HG03095 (cell line): ENCODE results near the gene CD109.
"Not testable (repeated sequence)": the region's sequence is repeated elsewhere in the genome, so short reads cannot be mapped to it uniquely, and the experiment has no call there.

Source experiments
- ATAC-seq: cut with Tn5 transposase; IDR thresholded peaks from one replicate; pipeline ENCODE4 v1.9.1; 2021; ENCODE audit warnings: moderate library complexity; ENCODE audit not compliant: unreplicated experiment

CD109 gene

DNA sequence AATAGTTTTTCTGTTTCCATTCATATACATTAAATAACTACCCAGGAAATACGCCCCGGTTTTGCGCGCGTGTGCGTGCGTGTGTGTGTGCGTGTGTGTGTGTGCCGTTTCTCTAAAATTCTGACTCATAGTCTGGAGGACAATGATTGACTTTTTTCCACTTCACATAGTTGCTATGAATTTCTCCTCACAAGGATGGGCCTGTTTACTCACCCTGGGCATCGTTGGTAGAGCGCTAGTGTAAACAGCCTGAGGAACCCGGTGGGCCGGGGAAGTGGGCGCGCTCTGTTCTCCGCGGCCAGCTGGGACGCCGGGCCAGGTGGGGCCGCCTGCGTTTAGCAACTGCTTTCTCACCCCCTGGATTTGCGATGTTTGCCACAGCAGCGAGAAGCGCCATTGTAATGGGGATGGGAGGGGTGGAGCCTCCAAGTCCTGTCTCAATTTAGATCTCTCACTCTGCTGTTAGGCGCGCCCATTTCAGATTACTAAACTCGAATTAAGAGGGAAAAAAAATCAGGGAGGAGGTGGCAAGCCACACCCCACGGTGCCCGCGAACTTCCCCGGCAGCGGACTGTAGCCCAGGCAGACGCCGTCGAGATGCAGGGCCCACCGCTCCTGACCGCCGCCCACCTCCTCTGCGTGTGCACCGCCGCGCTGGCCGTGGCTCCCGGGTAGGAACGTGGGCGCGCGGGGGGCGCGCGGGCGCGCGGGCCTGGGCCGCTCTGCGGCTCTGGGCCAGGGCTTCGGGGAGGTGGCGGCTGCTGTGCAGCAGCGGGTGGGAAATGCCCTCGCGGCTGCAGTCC is at the start of gene CD109:
CD109 (plus strand) TSS at position 585 of the 803 bp plus-strand sequence; CDS start at position 598, 13 bp downstream.
- ATAC-seq = peak; percentile 52

DNA sequence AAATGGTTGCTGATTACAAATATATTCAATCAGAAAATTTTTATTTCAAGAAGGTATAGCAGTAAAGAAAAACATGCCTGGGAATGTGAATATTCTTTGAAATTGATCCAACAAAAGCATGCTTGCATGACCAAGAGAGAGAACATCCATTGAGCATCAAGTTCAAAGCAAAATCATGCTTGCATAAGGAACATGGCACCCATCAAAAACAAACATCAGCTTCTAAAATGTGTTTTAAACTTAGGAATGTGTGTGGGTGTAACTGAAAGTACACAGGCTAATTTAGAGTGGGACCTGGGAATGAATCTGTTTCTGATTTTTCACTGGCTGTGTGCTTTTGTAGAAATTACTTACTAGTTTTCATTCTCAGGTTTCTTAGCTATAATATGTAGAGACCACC is 47.8 kb upstream of the CD109 start:
- no peak for ATAC-seq

DNA sequence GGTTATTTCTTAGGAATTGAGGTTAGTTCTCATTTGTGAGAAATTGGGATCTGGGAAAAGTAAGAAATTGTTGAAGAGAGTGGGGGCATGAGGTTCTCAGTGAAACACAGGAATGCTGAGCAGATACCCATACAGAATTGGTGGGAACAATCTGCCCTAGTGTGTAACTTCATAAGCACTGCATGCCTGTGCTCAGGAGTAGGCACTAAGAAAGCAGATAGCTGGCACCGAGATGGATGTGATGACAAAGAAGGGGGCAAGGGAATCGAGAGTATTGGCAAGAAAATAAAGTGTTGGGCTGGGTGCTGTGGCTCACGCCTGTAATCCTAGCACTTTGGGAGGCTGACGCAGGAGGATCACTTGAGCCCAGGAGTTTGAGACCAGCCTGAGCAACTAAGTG is 46.2 kb upstream of the CD109 start:
- ATAC-seq = no peak

DNA sequence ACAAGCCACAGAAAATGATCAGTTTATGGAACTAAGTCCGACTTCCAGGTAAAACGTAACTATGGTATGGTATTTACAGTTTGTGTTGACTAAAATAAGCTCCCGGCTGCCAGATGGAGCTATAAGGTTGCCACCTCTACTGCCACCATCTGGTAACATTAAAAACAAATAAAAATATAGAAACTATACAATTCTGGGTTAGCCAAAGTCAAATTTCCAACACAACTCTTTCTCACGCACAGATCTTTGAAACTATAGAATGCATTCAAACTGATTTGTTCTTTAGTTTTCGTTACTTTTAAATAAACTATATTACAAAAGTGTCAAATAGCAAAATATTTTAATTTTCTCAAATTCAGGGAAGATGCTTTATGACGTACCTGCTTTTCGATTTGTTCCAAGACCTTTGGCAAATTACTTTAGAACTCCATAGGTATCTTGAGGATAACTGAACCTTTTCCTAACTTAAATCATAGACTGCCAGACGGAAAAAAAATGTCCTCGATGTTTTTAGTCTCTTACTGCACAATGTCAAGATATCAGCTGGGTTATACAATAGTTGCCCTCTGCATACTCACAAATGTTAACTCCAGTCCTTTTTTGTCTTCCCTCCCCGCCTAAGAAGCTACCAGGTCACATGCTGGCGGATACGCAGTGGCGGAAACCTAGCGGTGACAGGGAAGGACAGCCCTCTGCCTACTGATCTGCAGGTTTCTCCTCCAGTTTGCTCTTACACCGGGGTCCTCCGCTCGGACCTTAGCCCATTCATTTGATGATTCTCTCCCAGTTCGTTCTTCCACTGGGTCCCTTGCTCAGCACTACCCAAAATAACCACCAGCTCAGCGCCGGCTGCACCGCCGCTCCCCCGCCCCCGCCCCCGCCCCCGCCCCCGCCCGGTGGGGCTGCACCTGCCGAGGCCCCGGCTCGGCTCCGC is 43.1 kb upstream of the CD109 start:
- peak; percentile 38 for ATAC-seq

DNA sequence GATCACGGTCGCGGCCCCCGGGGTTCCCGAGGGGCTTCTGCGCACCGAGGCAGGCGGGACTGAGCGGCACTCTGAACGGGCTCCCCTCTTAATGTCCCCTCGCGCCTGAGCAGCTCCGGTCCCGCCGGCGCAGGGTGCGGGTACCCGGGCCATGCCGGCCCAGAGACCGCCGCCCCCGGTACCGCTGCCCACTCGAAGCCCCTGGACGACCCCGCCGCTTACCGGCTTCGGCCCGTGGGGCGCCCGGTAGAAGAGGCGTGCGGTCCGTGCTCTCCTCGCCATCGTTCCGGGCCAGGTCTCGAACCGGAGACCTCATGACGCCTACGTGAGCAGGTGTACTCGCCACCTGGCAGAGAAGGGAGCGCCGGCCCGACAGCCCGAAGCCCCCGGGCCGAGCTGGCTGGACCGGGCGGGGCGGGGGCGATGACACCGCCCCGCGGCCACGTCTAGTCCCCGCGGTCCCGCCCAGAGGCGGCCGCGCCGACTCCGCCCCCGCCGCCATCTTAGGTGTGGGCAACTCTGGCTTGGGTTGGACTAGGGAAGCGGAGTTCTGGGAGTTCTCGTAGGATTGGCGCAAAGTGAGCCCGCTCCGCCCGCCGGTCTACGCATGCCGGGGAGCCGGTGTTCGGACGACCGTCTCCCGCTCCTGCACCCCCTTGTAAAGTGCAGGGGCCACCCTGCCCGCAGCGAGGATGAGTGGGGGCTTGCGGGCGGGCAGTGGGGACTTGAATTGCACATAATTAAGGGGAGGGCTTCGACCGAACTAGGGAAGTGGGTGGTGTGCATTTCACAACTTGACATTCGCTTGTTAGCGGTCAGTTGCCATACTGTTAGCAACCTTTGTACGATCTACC is 42.2 kb upstream of the CD109 start, which contains the start of gene SLC17A5:
SLC17A5 (minus strand) TSS at position 422 of the 854 bp plus-strand sequence; CDS start at position 316, 106 bp downstream.
- peak; percentile 89 for ATAC-seq

DNA sequence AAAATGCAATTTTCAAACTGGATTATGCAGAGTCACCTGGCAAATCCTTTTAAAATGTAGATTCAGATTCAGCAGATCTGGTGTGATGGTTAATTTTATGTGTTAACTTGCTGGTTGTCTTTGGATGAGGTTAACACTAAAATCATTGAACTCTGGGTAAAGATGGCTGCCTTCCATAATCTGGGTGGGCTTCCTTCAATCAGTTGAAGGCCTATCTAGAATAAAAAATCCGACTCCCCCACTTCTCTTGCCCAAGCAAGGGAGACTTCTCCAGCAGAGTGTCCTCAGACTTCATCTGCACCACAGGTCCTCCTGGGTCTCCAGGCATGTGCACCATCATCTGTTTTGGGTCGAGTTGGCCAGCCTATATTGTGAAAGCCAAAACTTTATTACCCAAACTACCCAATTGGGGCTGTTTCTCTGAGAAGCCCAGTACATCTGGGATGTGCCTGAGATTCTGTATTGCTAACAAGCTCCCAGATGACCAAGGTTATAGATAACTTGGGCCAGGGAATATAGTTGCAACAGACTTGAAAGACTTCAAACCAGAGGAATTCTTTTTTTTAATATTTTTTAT is 40.6 kb upstream of the CD109 start:
- ATAC-seq = no peak

DNA sequence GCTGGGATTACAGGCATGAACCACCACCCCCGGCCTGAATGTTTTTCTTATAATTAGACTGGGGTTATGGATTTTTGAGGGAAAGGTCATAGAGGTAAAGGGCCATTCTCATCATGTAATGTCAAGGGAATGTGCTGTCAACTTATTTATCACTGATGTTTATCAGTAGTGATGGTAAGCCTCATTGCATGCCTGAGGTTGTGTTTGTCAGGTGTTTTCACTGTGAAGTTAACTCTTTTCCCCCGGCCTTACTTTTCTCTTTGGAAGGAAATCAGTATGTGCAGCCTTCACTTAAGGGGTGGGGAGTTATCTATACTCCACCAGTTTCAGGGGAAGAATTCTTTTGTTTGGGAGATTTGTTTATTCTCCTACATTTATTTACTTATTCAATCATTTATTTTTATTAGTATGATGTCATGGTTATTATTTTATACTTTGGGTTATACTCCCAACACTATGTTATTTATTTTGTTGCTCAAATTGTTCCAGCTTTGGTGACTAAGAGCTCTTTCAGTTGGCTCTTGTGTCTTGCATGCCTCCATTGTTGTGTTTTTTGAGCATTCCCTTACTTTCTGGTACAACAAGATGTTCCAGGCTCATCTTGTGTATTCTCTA is 39.4 kb upstream of the CD109 start:
- no peak for ATAC-seq

DNA sequence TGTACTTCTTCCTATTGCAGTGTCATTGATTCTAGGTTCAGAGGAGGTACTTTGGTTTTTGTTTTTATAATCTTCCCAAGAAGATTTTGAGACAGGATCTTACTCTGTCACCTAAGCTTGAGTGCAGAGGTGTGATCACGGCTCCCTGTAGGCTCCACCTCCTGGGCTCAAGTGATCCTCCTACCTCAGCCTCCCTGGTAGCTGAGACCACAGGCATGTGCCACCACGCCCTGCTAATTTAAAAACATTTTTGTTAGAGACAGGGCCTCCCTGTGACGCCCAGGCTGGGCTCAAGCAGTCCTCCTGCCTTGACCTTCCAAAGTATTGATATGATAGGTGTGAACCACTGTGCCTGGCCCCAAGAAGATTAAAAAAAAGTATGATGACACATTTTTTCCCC is 38.8 kb upstream of the CD109 start:
- no peak for ATAC-seq

DNA sequence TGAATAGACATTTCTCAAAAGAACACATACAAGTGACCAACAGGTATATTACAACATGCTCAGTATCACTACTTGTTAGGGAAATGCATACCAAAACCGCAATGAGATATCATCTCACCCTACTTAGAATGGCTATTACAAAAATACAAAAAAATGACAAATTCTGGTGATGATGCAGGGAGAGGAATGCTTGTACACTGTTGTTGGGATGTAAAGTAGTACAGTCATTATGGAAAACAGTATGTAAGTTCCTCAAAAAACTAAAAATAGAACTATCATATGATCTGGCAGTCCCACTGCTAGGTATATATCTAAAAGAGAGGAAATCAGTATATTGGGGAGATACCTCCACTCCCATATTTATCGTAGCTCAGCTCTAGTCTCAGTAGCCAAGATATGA is 31.3 kb upstream of the CD109 start:
- ATAC-seq = no peak

DNA sequence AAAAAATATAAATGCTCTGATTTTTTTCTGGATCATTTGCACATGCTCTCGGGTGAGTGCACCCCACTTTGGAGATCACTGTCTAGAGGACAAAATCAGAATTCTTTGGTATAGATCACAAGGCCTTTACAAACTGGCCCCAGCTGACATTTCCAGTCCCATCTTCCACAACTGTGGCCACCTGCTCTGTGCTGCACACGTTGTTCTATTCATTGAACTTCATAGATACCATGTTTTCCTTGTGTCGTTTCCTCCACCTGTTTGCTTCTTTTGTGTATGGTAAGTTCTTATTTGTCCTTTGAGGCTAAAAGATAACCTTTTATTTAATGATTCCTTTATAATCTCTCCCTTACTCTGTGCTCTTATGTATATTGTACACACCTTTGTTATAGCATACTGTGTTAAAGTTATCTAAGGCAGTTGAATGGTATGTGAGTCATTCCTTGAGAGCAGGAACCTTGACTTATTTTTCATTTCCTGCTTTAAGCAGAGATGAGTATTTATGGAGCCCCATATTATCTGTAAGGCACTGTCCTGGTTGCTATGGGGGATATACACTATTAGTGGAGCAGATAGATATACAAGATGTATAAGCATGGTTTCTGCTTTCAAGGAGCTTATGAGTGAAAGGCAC is 30.2 kb upstream of the CD109 start:
- peak; percentile 78 for ATAC-seq

DNA sequence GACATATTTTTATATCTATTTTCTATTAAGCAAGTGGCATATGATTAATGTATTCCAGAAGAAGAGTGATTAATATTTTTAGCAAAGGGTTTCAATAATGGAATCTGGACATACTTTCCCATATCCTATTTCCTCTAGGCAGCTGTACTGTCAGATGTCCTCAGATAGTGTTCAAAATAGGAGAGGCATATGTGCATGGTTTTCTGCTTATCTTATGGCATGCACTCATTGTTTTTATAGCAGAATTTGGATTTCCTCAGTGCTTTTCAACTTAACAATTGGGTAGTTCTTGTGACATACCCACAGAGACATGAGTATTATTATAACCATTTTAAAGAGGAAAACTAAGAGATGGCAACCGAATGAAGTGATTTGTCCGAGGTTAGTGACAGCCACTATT is 29.6 kb upstream of the CD109 start:
- ATAC-seq = no peak

DNA sequence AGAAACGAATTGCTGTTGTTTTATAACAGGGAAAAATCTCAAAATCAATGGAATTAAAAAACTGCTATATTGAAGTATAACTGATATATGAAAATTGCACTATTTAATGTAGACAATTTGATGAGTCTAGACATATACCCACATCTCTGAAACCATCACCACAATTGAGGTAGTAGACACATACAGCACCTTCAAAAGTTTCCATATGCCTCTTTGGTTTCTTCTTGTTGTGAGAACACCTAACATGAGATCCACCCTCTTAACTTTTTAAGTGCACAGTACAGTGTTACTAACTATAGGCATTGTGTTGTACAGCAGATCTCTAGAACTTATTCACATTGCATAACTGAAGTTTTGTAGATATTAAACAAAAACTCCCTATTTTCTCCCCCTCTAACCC is 28.2 kb upstream of the CD109 start:
- no peak for ATAC-seq

DNA sequence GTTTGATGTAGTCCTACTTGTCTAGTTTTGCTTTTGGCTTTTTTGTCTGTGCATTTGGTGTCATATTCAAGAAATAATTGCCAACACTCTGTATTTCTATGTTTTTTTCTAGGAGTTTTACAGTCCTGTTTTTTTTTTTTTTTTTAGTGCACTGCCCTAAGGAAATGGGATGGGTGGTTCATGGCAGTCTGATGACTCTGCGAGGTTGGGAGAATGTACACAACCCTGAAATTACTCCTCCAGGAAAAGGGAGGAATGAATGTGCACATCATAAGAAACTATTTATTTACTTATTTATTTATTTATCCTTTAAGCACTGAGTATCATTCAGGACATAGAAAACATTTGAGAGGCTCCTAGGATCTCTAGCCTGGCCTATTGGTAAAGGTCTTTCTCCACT is 27.0 kb upstream of the CD109 start:
- no peak for ATAC-seq

DNA sequence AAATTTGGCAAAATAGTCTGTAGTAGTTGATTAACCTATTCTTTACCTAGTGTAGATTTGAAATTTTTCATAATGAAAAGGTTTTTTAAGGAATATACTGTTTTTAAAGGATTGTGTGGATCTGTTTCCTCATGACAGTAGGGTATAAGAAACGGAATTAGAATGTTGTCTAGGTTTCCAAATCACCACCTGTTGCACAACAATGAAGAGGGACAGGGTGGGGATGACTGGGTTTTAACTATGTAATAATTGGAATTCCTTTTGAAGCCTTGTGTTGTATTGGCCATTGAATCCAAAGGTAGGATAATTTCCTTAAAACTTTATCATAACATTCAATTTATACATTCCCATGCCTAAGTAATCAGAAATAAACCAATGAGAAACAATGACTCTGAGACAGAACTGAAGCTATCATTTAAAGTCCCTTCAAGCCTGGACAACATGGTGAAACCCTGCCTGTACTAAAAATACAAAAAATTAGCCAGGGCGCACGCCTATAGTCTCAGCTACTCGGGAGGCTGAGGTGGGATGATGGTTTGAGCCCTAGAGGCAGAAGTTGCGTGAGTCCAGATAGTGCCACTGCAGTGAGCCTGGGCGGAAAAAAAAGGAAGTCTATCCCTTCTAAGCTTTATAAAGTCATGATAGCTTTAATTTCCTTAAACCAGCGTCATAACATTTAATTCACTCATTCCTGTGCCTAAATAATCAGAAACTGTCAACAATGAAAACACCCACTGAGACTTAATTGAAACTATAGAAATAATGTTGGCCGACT is 23.9 kb upstream of the CD109 start:
- no peak for ATAC-seq

DNA sequence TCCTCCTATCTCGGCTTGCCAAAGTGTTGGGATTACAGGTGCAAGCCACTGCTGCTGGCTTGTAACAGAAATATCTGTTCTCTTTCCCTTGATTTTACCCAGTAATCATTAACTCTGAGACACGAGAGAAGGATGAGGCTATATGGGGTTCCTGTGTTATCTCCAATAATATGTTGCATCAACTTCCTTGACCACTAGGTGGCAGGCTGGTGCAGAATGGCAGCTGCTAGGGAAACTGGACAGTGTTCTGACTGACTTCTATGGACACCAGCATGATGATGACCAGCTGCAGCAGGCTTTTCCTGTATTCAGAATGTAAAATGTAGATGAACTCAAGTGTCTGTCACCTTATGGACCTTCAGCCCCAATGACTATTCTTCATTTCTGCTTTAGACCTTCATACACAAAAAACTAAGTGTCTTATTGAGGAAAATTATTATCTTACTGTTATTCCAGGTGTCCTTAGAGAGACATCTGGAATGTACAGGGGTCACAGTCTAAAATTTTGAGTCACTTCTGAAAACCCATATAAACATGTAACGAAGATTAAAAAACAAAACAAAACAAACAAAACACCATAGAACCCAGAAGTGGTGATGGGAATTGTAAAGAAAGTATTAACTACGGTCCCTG is 20.4 kb upstream of the CD109 start:
- peak; percentile 95 for ATAC-seq

DNA sequence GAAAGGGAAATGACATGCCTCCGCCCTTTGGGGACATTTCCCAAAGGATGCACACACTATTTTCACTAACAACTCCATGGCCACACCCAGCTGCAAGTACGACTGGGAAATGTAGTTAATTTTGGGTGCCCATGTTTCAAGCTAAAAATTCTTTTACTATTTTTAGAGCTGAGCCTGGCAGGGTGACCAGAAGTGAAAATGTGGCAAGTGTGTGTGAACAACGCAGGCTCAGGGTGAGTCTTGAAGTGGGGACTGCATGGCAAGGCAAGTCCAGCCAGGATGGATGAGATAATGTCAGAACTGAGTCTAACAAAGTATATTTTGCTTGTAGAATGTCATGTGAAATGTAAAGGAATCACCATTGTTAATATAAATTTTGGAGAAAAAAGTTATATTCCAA is 17.0 kb upstream of the CD109 start:
- no peak for ATAC-seq

DNA sequence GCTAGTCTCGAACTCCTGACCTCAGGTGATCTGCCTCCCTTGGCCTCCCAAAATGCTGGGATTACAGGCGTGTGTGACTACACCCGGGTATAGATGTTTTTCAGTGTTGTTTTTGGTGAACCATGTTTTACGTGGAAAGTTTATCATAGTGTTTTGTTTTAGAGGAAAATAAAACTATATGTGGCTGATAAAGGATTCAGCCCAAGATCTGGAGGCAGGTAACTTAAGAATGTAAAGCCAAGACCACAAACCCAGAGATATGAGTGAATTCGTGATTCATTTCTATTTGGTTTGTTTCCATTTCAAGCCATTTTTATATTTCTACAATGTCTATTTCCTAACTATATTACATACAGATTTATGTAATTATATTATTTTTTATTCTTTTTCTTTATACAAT is 16.2 kb upstream of the CD109 start:
- ATAC-seq = not testable (repeated sequence)

DNA sequence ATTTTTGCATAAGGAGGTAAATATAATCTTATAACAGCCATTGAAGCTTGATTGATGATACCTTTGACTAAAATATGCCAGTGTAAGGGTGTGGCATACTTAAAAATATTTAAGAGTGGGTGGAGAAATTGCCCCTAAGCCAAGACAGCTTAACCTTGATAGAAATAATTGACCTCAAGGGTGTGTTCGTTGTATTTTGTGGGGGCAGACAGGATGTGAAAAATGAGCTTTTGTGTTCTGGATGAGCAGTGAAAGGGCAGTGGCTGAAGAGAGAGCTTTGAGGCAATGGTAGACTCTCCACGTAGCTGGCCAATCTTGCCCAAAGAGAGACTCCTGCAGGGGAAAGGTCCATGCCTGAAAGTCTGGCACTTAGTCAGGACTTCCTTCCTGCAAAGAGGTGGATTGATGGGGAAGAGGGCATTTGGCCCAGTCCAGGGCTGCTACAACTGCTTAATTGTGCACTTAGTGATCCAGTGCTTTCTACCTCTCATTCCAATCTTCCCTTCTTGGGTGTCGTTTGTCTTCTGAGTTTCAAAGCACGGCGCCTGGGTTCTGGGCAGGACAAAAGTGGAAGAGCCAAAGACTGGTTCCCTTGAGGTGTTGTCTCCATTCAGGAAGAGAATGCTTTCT is 15.6 kb upstream of the CD109 start:
- no peak for ATAC-seq
